Gastroesophageal sphincter (tissue), 3 donors: Measurements from ENCODE around the gene MARS1.

Source experiments
- EP300 ChIP-seq: sonication (generic); formaldehyde crosslinking; IDR thresholded peaks from one replicate; pipeline ENCODE4 v1.6.1; 2017; ENCODE audit warnings: antibody characterized with exemption, mild to moderate bottlenecking
- POLR2A ChIP-seq, 2 donors: fragments of 450-650 bp; IDR thresholded peaks; one replicate each; pipeline ENCODE4 v1.6.1; 2017; ENCODE audit warnings: antibody characterized with exemption in 2 of 2, mild to moderate bottlenecking in 2 of 2, moderate library complexity in 1 of 2
- TF ChIP-seq, protein P1 (sequence below), 4 experiments: fragments of 200-600 bp in 2 of 4; fragments of 450-650 bp in 2 of 4; sonication (generic) in 1 of 4; IDR thresholded peaks; one replicate each; pipeline ENCODE4 v1.5.1; 2017 to 2019; ENCODE audit warnings: antibody characterized with exemption in 4 of 4, mild to moderate bottlenecking in 2 of 4, moderate library complexity in 2 of 4

DNA sequence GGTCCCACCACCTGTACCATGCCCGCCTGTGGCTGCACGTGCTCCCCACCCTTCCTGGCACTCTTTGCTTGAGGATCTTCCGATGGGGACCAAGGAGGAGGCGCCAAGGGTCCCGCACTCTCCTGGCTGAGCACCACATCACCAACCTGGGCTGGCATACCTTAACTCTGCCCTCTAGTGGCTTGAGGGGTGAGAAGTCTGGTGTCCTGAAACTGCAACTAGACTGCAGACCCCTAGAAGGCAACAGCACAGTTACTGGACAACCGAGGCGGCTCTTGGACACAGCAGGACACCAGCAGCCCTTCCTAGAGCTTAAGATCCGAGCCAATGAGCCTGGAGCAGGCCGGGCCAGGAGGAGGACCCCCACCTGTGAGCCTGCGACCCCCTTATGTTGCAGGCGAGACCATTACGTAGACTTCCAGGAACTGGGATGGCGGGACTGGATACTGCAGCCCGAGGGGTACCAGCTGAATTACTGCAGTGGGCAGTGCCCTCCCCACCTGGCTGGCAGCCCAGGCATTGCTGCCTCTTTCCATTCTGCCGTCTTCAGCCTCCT, 31.6 kb upstream of the MARS1 start:
- TF ChIP-seq EP300 (no peak), POLR2A (IDR thresholded peaks at IDR 0.05) (no peak)
- TF ChIP-seq, protein P1, sequence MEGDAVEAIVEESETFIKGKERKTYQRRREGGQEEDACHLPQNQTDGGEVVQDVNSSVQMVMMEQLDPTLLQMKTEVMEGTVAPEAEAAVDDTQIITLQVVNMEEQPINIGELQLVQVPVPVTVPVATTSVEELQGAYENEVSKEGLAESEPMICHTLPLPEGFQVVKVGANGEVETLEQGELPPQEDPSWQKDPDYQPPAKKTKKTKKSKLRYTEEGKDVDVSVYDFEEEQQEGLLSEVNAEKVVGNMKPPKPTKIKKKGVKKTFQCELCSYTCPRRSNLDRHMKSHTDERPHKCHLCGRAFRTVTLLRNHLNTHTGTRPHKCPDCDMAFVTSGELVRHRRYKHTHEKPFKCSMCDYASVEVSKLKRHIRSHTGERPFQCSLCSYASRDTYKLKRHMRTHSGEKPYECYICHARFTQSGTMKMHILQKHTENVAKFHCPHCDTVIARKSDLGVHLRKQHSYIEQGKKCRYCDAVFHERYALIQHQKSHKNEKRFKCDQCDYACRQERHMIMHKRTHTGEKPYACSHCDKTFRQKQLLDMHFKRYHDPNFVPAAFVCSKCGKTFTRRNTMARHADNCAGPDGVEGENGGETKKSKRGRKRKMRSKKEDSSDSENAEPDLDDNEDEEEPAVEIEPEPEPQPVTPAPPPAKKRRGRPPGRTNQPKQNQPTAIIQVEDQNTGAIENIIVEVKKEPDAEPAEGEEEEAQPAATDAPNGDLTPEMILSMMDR (IDR thresholded peaks at IDR 0.05): peak in 2 of 4 experiments; percentile 11 to 43
